H1 (cell line): ENCODE data around the gene YWHAE.

Source experiments
- GABPA ChIP-seq: IDR thresholded peaks from 2 replicates; pipeline ENCODE4 v1.6.1; 2011; ENCODE audit warnings: mild to moderate bottlenecking, low read length, moderate library complexity, borderline replicate concordance; ENCODE audit not compliant: insufficient read depth
- POLR2A ChIP-seq, 2 experiments: IDR thresholded peaks; 1 replicate in 1 of 2; 2 replicates in 1 of 2; pipeline ENCODE4 v1.6.1; 2011; ENCODE audit warnings: low read depth in 2 of 2, low read length in 2 of 2, mild to moderate bottlenecking in 2 of 2; ENCODE audit errors: control extremely low read depth in 1 of 2
- RBBP5 ChIP-seq: IDR thresholded peaks from 2 replicates; pipeline ENCODE4 v1.7.1; 2012; ENCODE audit warnings: low read depth, mild to moderate bottlenecking, inconsistent platforms, low read length, moderate library complexity, borderline replicate concordance
- RFX5 ChIP-seq: IDR thresholded peaks from 2 replicates; pipeline ENCODE4 v1.6.1; 2011; ENCODE audit warnings: low read depth, low read length, improper control_type of control experiment, borderline replicate concordance
- SUZ12 ChIP-seq: fragments of 200-600 bp; sonication (generic); IDR thresholded peaks from 2 replicates; pipeline ENCODE4 v1.6.1; 2012; ENCODE audit warnings: mild to moderate bottlenecking, inconsistent platforms, low read length, moderate library complexity, mixed read lengths
- TF ChIP-seq, protein P1 (sequence below), 3 experiments: IDR thresholded peaks; 1 replicate in 2 of 3; 2 replicates in 1 of 3; pipeline versions ENCODE4 v1.5.1 to v1.6.1; 2011; ENCODE audit warnings: low read length in 3 of 3, mild to moderate bottlenecking in 3 of 3, inconsistent platforms in 2 of 3, low read depth in 1 of 3, moderate library complexity in 1 of 3; ENCODE audit not compliant: insufficient read depth in 1 of 3; ENCODE audit errors: control extremely low read depth in 1 of 3

DNA sequence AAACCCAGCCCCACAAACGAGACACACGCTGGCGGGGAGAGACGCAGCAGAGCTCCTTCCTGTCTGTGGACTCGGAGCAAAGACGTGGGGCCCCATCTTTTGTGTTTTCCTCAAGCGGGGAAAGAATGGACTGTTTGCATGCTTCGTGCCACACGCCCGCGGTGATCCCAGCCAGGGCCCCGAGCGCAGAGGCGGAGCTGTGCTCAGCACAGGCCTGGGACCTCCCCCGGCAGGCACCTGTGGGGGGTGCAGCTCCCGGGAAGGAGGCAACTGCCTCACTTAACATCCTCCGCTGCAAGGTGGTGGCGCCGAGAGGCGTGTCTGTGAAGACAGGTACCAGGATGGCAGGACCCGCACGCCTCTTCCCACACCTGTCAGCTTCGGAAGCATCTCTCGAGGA is 101.4 kb downstream of the YWHAE start:
- TF ChIP-seq, protein P1, sequence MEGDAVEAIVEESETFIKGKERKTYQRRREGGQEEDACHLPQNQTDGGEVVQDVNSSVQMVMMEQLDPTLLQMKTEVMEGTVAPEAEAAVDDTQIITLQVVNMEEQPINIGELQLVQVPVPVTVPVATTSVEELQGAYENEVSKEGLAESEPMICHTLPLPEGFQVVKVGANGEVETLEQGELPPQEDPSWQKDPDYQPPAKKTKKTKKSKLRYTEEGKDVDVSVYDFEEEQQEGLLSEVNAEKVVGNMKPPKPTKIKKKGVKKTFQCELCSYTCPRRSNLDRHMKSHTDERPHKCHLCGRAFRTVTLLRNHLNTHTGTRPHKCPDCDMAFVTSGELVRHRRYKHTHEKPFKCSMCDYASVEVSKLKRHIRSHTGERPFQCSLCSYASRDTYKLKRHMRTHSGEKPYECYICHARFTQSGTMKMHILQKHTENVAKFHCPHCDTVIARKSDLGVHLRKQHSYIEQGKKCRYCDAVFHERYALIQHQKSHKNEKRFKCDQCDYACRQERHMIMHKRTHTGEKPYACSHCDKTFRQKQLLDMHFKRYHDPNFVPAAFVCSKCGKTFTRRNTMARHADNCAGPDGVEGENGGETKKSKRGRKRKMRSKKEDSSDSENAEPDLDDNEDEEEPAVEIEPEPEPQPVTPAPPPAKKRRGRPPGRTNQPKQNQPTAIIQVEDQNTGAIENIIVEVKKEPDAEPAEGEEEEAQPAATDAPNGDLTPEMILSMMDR (IDR thresholded peaks at IDR 0.05; ENCODE audit: control extremely low read depth in 1 of 3, insufficient read depth in 1 of 3, low read depth in 1 of 3, low read length in 3 of 3): no peak
- no peak for TF ChIP-seq RBBP5
- no peak for TF ChIP-seq GABPA
- no peak for TF ChIP-seq RFX5
- TF ChIP-seq POLR2A (IDR thresholded peaks at IDR 0.05; ENCODE audit: control extremely low read depth in 1 of 2, low read depth in 2 of 2, low read length in 2 of 2): no peak
- no peak for TF ChIP-seq SUZ12
